Endothelial cell of umbilical vein (primary cell): ENCODE measurements around the gene IBA57. TPM values are rescaled to one million over a fixed set of nuclear protein-coding genes. Genes with fewer than 3 reads are reported as not detected.

Experiments
- BruUV-seq: library from RNA; stranded (reverse); fragments of 400-500 nt; replicated peaks from 2 replicates; lab custom pipeline; 2021; lab: Mats Ljungman, UMichigan
- CTCF ChIA-PET: fragments of 300-600, 350-600 bp; sonication (Branson Sonifier 250); formaldehyde crosslinking; loops from one replicate; lab custom pipeline; 2021; ENCODE audit warnings: antibody characterized with exemption, inconsistent platforms; lab: Charles Lee
- POLR2A ChIA-PET: fragments of 300-600, 350-600 bp; sonication (Branson Sonifier 250); formaldehyde crosslinking; loops from one replicate; lab custom pipeline; 2021; ENCODE audit warnings: antibody characterized with exemption, inconsistent platforms; lab: Charles Lee
- DNase-seq: peaks from one replicate; pipeline ENCODE4 v3.0.0-alpha.2; 2011; ENCODE audit warnings: low read depth, low spot score
- FAIRE-seq: peaks from 2 replicates; lab custom pipeline; 2011; peaks lifted over from hg19 to GRCh38; lab: Jason Lieb, UNC
- H2AFZ ChIP-seq: 2 replicates; pipeline ENCODE4 v1.6.0; 2012; ENCODE audit warnings: low read depth, low read length, control low read depth, inconsistent platforms
- H3K27ac ChIP-seq: 2 replicates; pipeline ENCODE4 v1.5.1; 2011; ENCODE audit warnings: low read depth, mild to moderate bottlenecking, control low read depth, low read length, moderate library complexity; ENCODE audit not compliant: insufficient read depth
- H3K27me3 ChIP-seq, 2 experiments: 2 replicates each; pipeline versions ENCODE4 v1.6.0 to v1.6.1; 2011; ENCODE audit warnings: low read length in 2 of 2, mixed read lengths in 1 of 2; ENCODE audit not compliant: control insufficient read depth in 2 of 2, insufficient read depth in 2 of 2
- H3K36me3 ChIP-seq, 2 experiments: 2 replicates in 1 of 2; 3 replicates in 1 of 2; pipeline ENCODE4 v1.5.1; 2011; ENCODE audit warnings: low read length in 2 of 2, mild to moderate bottlenecking in 1 of 2, moderate library complexity in 1 of 2; ENCODE audit not compliant: control insufficient read depth in 2 of 2, insufficient read depth in 2 of 2; ENCODE audit errors: extremely low read depth in 1 of 2
- H3K4me1 ChIP-seq: 3 replicates; pipeline ENCODE4 v1.5.1; 2011; ENCODE audit warnings: mild to moderate bottlenecking, low read length; ENCODE audit not compliant: control insufficient read depth, insufficient read depth; ENCODE audit errors: extremely low read depth
- H3K4me2 ChIP-seq: 2 replicates; pipeline ENCODE4 v1.6.1; 2011; ENCODE audit warnings: low read length, control low read depth, mixed read lengths; ENCODE audit not compliant: insufficient read depth
- H3K4me3 ChIP-seq, 3 experiments: fragments of 200-600 bp in 1 of 3; sonication (generic), shearing (Covaris generic) in 1 of 3; replicated peaks in 1 of 3; 2 replicates each; pipeline ENCODE4 v1.5.1; 2011 to 2016; ENCODE audit warnings: control low read depth in 3 of 3, low read length in 3 of 3, mild to moderate bottlenecking in 2 of 3, inconsistent platforms in 1 of 3, low read depth in 1 of 3, moderate library complexity in 1 of 3; ENCODE audit not compliant: insufficient read depth in 1 of 3
- H3K79me2 ChIP-seq: 2 replicates; pipeline ENCODE4 v1.6.0; 2012; ENCODE audit warnings: low read length, inconsistent platforms; ENCODE audit not compliant: control insufficient read depth, insufficient read depth
- H3K9ac ChIP-seq: replicated peaks from 2 replicates; pipeline ENCODE3; 2011; ENCODE audit warnings: low read length, control low read depth; ENCODE audit not compliant: insufficient read depth; ENCODE audit errors: extremely low read depth
- H3K9me1 ChIP-seq: replicated peaks from 3 replicates; pipeline ENCODE4 v1.6.0; 2011; ENCODE audit warnings: mild to moderate bottlenecking, low read length; ENCODE audit not compliant: control insufficient read depth, insufficient read depth; ENCODE audit errors: extremely low read depth
- H3K9me3 ChIP-seq: replicated peaks from 2 replicates; pipeline ENCODE4 v1.5.1; 2012; ENCODE audit warnings: low read length, inconsistent platforms; ENCODE audit not compliant: control insufficient read depth, insufficient read depth
- H4K20me1 ChIP-seq: replicated peaks from 2 replicates; pipeline ENCODE3; 2011; ENCODE audit warnings: mild to moderate bottlenecking, low read length; ENCODE audit not compliant: control insufficient read depth, insufficient read depth; ENCODE audit errors: extremely low read depth
- CTCF ChIP-seq, 2 donors: IDR thresholded peaks; 1 replicate in 1 of 2; 2 replicates in 1 of 2; pipeline ENCODE4 v1.5.1; 2011; ENCODE audit warnings: low read length in 2 of 2, mild to moderate bottlenecking in 2 of 2, moderate library complexity in 2 of 2, control low read depth in 1 of 2, inconsistent platforms in 1 of 2, low read depth in 1 of 2; ENCODE audit not compliant: insufficient read depth in 1 of 2; ENCODE audit errors: extremely low read depth in 1 of 2
- EZH2 ChIP-seq: IDR thresholded peaks from 2 replicates; pipeline ENCODE4 v1.6.1; 2012; ENCODE audit warnings: borderline replicate concordance, low read depth, mild to moderate bottlenecking, moderate library complexity, low read length, inconsistent platforms; ENCODE audit not compliant: severe bottlenecking
- FOS ChIP-seq: IDR thresholded peaks from 2 replicates; pipeline ENCODE4 v1.6.1; 2011; ENCODE audit warnings: mild to moderate bottlenecking, low read length, moderate library complexity, borderline replicate concordance; ENCODE audit not compliant: insufficient read depth
- GATA2 ChIP-seq: IDR thresholded peaks from 2 replicates; pipeline ENCODE4 v1.7.0; 2011; ENCODE audit warnings: low read depth, mild to moderate bottlenecking, moderate library complexity, mixed read lengths, low read length; ENCODE audit not compliant: insufficient read length, insufficient read depth
- JUN ChIP-seq: IDR thresholded peaks from 2 replicates; pipeline ENCODE4 v1.6.1; 2011; ENCODE audit warnings: borderline replicate concordance, low read depth; ENCODE audit not compliant: insufficient read length, insufficient read depth
- MAX ChIP-seq: IDR thresholded peaks from 2 replicates; pipeline ENCODE4 v1.6.1; 2011; ENCODE audit not compliant: insufficient read depth, insufficient read length
- MYC ChIP-seq: IDR thresholded peaks from one replicate; pipeline ENCODE4 v1.6.1; 2011; ENCODE audit warnings: mild to moderate bottlenecking, low read depth, low read length
- POLR2A ChIP-seq: IDR thresholded peaks from 2 replicates; pipeline ENCODE4 v1.6.1; 2012; ENCODE audit warnings: low read depth, mild to moderate bottlenecking, control low read depth, low read length
- POLR2AphosphoS5 ChIP-seq: IDR thresholded peaks from 2 replicates; pipeline ENCODE4 v1.6.1; 2012; ENCODE audit warnings: low read depth, mild to moderate bottlenecking, control low read depth, low read length, moderate library complexity; ENCODE audit not compliant: insufficient read depth
- dilution Hi-C: fragments of 300-500 bp; cut with MboI; formaldehyde crosslinking; loops from one replicate; pipeline ENCODE4 v1.15.0; 2019; ENCODE audit warnings: low sequenced_read_pairs; ENCODE audit not compliant: extremely low pct_ligation_motif_present
- intact Hi-C: fragments of 100-400 bp; cut with micrococcal nuclease; formaldehyde crosslinking; loops from one replicate; pipeline ENCODE4 v1.10.0; 2022
- polyA plus RNA-seq, 4 experiments: library from polyadenylated mRNA; depleted of rRNA in 3 of 4; stranded (reverse) in 3 of 4; unstranded in 1 of 4; fragments of >200 nt; gene quantifications; 2 replicates each; pipeline versions ENCODE4 v1.2.1 to v1.2.3, GENCODE V29; 2011 to 2012; ENCODE audit warnings: missing spikeins in 1 of 4
- total RNA-seq: library from RNA; stranded (reverse); gene quantifications from 2 replicates; pipeline ENCODE4 v1.2.3, GENCODE V29; 2021

The IBA57 gene
- total and polyA plus RNA-seq, 2 donors (not counting 3 experiments of a cell fraction or from before 2014, with no cell fraction given), result 3.4 to 7.7 TPM

- no peak overlapping the region for H3K27ac ChIP-seq
- FAIRE-seq (no peak), DNase-seq (no peak)
- H4K20me1 ChIP-seq, result no peaks in the 10 kb centered on the region
- POLR2A ChIA-PET, result no interaction called here
- intact Hi-C loops (loop anchor here (10.0 kb wide), 1 partner anchor 138 kb away; no protein-coding TSS in a partner anchor), dilution Hi-C loops (no loop called here)
- BruUV-seq, result no TSS peak
- no peaks in the 10 kb centered on the region for H3K36me3 ChIP-seq
- H2AFZ ChIP-seq, result no peak overlapping the region
- no peak overlapping the region for H3K9ac ChIP-seq
- peaks cover 18 to 26% of the 10 kb centered on the region in 2 experiments for H3K27me3 ChIP-seq
- CTCF ChIA-PET, result interaction anchor here (0.7 to 1.5 kb wide), 4 partner anchors 28 to 256 kb away, joined by 3 to 4 read pairs (median 3); partner anchors contain the start of gene IBA57
- no peak overlapping the region for H3K4me3 ChIP-seq
- peaks cover 14% of the 10 kb centered on the region for H3K79me2 ChIP-seq
- TF ChIP-seq EZH2, result peak; percentile 22
- TF ChIP-seq JUN, result no peak
- no peaks in the 10 kb centered on the region for H3K9me1 ChIP-seq
- peaks cover 8% of the 10 kb centered on the region for H3K4me1 ChIP-seq
- H3K4me2 ChIP-seq, result no peak overlapping the region
- no peaks in the 10 kb centered on the region for H3K9me3 ChIP-seq
Measured at GRCh38 chr1:228136901-228137300, 28.7 kb upstream of the IBA57 start.

- no peaks in the 10 kb centered on the region for H4K20me1 ChIP-seq
- no peak for DNase-seq
- H3K27ac ChIP-seq, result peak overlapping the region; percentile 35
- no peak for FAIRE-seq
- no peaks in the 10 kb centered on the region for H3K9me3 ChIP-seq
- intact Hi-C loops (loop anchor here (10.0 kb wide), 1 partner anchor 135 kb away; no protein-coding TSS in a partner anchor), dilution Hi-C loops (no loop called here)
- peaks cover 40% of the 10 kb centered on the region for H3K79me2 ChIP-seq
- BruUV-seq, result TSS peak; percentile 78
- TF ChIP-seq FOS (no peak), EZH2 (no peak), MAX (no peak), MYC (no peak), GATA2 (no peak), POLR2AphosphoS5 (no peak), JUN (no peak), POLR2A (no peak), CTCF (IDR thresholded peaks at IDR 0.05; ENCODE audit: extremely low read depth in 1 of 2, insufficient read depth in 1 of 2, low read depth in 1 of 2, low read length in 2 of 2) (no peak)
- H3K27me3 ChIP-seq, result peaks cover 18 to 26% of the 10 kb centered on the region in 2 experiments
- H3K36me3 ChIP-seq, result no peaks in the 10 kb centered on the region
- peak overlapping the region; percentile 30 for H3K9ac ChIP-seq
- peak overlapping the region; percentile 6 to 77 (median 42) for H3K4me3 ChIP-seq
- peak overlapping the region; percentile 71 for H2AFZ ChIP-seq
- H3K9me1 ChIP-seq, result no peaks in the 10 kb centered on the region
- peak overlapping the region; percentile 21 for H3K4me2 ChIP-seq
- ChIA-PET CTCF (no interaction called here), POLR2A (no interaction called here)
- H3K4me1 ChIP-seq, result peaks cover 18% of the 10 kb centered on the region
Measured at GRCh38 chr1:228139406-228139930, 26.1 kb upstream of the IBA57 start.
